ENCODE results near the gene HVCN1.

The HVCN1 gene

DNA sequence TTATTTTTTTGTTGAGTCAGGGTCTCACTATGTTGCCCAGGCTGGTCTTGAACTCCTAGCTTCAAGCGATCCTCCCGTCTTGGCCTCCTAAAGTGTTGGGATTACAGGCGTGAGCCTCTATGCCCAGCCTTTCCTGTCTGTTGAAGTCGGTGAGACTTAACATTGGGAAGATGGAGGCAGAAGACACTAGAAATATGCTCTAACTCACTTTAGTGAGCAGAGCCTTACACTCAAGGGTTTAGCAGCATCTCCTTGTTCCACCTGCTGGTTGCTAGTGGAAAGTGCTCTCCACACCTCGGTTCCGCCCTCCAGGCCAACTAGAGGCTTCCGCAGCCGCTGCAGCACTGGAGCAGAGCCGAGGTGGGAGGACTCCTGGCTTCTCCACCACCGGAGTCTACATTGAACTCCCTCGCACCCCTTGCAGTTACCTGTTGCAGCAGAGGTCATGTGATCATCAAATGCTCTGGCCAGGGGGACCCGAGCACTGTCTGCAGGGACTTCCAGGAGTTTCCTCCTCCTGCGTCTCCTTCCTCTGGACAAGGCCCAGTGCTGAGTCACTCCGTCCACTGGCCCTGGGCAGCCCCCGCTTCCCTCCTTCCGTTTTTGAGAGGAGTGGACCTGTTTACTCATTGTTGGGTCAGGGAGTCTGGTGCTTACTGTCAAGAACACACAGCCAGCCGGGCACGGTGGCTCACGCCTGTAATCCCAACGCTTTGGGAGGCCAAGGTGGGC lies 9.4 kb upstream of the HVCN1 start:
- no peak overlapping the region for H3K4me3 ChIP-seq (ENCODE audit: low read length)
- no peaks in the 10 kb centered on the region for H3K36me3 ChIP-seq (ENCODE audit: control insufficient read depth, low read depth, low read length)
- no peaks in the 10 kb centered on the region for H3K4me1 ChIP-seq (ENCODE audit: control insufficient read depth, low read depth, low read length)
- no peak overlapping the region for H3K27ac ChIP-seq (ENCODE audit: low read length)
- no peaks in the 10 kb centered on the region for H3K9me3 ChIP-seq (ENCODE audit: control insufficient read depth, low read depth, low read length)
- no peak overlapping the region for H3K9ac ChIP-seq (ENCODE audit: low read length)
- H3K27me3 ChIP-seq (ENCODE audit: control insufficient read depth, insufficient read depth, low read length) = no peaks in the 10 kb centered on the region

GRCh38 chr12:110697236-110697635 lies 8.3 kb upstream of the HVCN1 start:
- Histone ChIP-seq H3K9me3 (ENCODE audit: control insufficient read depth, low read depth, low read length) (no peaks in the 10 kb centered on the region), H3K27ac (ENCODE audit: low read length) (no peak overlapping the region), H3K27me3 (ENCODE audit: control insufficient read depth, insufficient read depth, low read length) (no peaks in the 10 kb centered on the region), H3K4me1 (ENCODE audit: control insufficient read depth, low read depth, low read length) (no peaks in the 10 kb centered on the region), H3K4me3 (ENCODE audit: low read length) (no peak overlapping the region), H3K36me3 (ENCODE audit: control insufficient read depth, low read depth, low read length) (no peaks in the 10 kb centered on the region), H3K9ac (ENCODE audit: low read length) (no peak overlapping the region)

DNA sequence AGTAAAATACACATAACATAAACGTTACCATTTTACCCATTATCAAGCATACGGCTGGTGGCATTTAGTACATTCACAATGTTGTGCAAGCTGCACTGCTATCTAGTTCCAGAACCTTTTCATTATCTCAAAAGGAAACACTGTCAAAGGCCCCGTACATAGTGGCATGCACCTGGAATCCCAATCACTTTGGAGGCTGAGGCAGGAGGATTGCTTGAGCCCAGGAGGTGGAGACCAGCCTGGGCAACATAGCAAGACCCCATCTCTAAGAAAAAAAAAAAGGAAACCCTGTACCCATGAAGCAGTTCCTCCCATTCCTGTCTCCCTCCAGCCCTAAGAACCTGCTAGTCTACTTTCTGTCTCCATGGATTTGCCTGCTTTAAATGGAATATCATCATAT lies 7.4 kb upstream of the HVCN1 start:
- Histone ChIP-seq H3K4me3 (ENCODE audit: low read length) (no peak overlapping the region), H3K36me3 (ENCODE audit: control insufficient read depth, low read depth, low read length) (no peaks in the 10 kb centered on the region), H3K27me3 (ENCODE audit: control insufficient read depth, insufficient read depth, low read length) (no peaks in the 10 kb centered on the region), H3K27ac (ENCODE audit: low read length) (no peak overlapping the region), H3K9me3 (ENCODE audit: control insufficient read depth, low read depth, low read length) (no peaks in the 10 kb centered on the region), H3K4me1 (ENCODE audit: control insufficient read depth, low read depth, low read length) (no peaks in the 10 kb centered on the region), H3K9ac (ENCODE audit: low read length) (no peak overlapping the region)

DNA sequence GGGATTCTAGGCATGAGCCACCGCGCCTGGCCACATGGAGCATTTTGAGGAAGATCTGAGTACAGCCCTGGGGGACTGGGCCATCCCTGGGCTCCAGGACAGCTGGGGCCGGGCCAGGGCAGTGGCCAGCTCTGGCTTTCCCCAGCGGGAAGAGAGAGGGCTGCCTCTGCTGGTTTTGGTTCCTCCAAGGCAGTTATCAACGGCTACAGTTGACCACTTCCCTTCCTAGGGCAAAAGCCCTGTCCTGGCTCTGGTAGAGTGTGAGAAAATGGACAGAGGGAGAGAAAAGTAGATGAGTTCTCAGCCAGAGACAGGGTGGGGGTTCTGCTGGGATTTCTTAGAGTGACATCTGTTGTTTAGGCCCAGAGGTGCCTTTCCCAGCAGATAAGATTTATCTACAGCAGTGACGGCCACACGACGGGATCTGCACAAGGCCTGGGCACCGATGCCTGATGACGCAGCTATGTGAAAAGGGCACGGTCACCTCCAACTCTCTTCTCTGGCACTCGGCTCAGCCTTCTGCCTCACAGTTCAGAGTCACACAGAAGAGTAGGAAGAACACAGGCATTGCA lies 5.5 kb upstream of the HVCN1 start:
- Histone ChIP-seq H3K9me3 (ENCODE audit: control insufficient read depth, low read depth, low read length) (no peaks in the 10 kb centered on the region), H3K27me3 (ENCODE audit: control insufficient read depth, insufficient read depth, low read length) (no peaks in the 10 kb centered on the region)

GRCh38 chr12:110693731-110694130 lies 4.8 kb upstream of the HVCN1 start:
- H3K27ac ChIP-seq (ENCODE audit: low read length) = no peak overlapping the region
- no peak overlapping the region for H3K4me3 ChIP-seq (ENCODE audit: low read length)
- H3K9me3 ChIP-seq (ENCODE audit: control insufficient read depth, low read depth, low read length) = no peaks in the 10 kb centered on the region
- peaks cover under 1% of the 10 kb centered on the region for H3K27me3 ChIP-seq (ENCODE audit: control insufficient read depth, insufficient read depth, low read length)
- peaks cover 4% of the 10 kb centered on the region for H3K4me1 ChIP-seq (ENCODE audit: control insufficient read depth, low read depth, low read length)
- H3K36me3 ChIP-seq (ENCODE audit: control insufficient read depth, low read depth, low read length) = no peaks in the 10 kb centered on the region
- H3K9ac ChIP-seq (ENCODE audit: low read length) = no peak overlapping the region

More for the DNA sequence above, 5.5 kb upstream of the HVCN1 start:
- Histone ChIP-seq H3K4me3 (ENCODE audit: low read length) (no peak overlapping the region), H3K36me3 (ENCODE audit: control insufficient read depth, low read depth, low read length) (no peaks in the 10 kb centered on the region), H3K9ac (ENCODE audit: low read length) (no peak overlapping the region), H3K27ac (ENCODE audit: low read length) (no peak overlapping the region), H3K4me1 (ENCODE audit: control insufficient read depth, low read depth, low read length) (peaks cover 4% of the 10 kb centered on the region)

- H3K27ac ChIP-seq (ENCODE audit: low read length) = no peak overlapping the region
- no peaks in the 10 kb centered on the region for H3K36me3 ChIP-seq (ENCODE audit: control insufficient read depth, low read depth, low read length)
- no peak overlapping the region for H3K9ac ChIP-seq (ENCODE audit: low read length)
Measured at GRCh38 chr12:110690127-110690430, 1.2 kb upstream of the HVCN1 start.

DNA sequence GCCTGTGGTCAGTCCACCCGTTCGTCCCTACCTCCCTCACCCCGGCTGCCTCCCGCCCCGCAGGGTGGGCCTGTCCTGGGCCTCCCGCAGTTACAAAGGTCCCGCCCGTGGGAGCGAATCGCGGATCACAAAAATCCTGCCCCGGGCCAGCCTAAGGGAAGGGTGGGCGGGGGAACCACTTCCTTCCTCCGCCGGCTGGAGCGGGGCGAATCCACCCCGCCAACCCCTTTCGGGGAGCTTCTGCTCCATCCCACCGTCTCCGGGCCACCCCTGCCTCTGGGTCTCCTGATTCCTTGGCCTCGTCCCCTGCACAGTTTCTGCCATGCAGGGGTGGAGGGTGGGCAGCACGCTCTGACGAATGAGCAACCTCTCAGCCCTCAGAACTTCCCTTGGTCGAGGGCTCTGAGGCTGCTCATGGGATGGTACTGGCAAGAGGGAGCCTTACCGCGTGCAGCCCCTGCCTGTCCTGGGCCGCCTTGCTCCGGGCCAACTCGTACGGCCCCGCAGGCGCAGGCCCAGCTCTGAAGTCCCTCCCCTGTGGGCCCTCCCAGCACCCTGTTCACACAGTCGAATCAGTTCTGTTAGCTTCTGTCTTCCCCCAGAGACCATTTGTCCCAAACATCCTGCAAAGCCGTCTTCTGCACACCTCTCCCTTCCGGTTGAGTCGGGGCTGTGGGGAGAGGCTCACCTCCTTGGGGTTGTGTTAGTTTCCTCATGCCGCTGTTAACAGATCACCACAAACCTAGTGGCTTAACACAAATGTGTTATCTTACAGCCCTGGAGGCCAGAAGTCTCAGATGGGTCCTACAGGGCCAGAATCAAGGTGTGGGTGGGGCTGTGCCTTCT lies 589 bp upstream of the HVCN1 start:
- H3K9me3 ChIP-seq (ENCODE audit: control insufficient read depth, low read depth, low read length) = no peaks in the 10 kb centered on the region
- H3K36me3 ChIP-seq (ENCODE audit: control insufficient read depth, low read depth, low read length) = no peaks in the 10 kb centered on the region
- peaks cover 13% of the 10 kb centered on the region for H3K27me3 ChIP-seq (ENCODE audit: control insufficient read depth, insufficient read depth, low read length)
- H3K27ac ChIP-seq (ENCODE audit: low read length) = no peak overlapping the region
- peaks cover 4% of the 10 kb centered on the region for H3K4me1 ChIP-seq (ENCODE audit: control insufficient read depth, low read depth, low read length)
- H3K4me3 ChIP-seq (ENCODE audit: low read length) = peak overlapping the region; percentile 56
- peak overlapping the region; percentile 56 for H3K9ac ChIP-seq (ENCODE audit: low read length)

More at GRCh38 chr12:110690127-110690430, 1.2 kb upstream of the HVCN1 start:
- Histone ChIP-seq H3K4me3 (ENCODE audit: low read length) (no peak overlapping the region), H3K4me1 (ENCODE audit: control insufficient read depth, low read depth, low read length) (peaks cover 4% of the 10 kb centered on the region), H3K27me3 (ENCODE audit: control insufficient read depth, insufficient read depth, low read length) (peaks cover 13% of the 10 kb centered on the region), H3K9me3 (ENCODE audit: control insufficient read depth, low read depth, low read length) (no peaks in the 10 kb centered on the region)

DNA sequence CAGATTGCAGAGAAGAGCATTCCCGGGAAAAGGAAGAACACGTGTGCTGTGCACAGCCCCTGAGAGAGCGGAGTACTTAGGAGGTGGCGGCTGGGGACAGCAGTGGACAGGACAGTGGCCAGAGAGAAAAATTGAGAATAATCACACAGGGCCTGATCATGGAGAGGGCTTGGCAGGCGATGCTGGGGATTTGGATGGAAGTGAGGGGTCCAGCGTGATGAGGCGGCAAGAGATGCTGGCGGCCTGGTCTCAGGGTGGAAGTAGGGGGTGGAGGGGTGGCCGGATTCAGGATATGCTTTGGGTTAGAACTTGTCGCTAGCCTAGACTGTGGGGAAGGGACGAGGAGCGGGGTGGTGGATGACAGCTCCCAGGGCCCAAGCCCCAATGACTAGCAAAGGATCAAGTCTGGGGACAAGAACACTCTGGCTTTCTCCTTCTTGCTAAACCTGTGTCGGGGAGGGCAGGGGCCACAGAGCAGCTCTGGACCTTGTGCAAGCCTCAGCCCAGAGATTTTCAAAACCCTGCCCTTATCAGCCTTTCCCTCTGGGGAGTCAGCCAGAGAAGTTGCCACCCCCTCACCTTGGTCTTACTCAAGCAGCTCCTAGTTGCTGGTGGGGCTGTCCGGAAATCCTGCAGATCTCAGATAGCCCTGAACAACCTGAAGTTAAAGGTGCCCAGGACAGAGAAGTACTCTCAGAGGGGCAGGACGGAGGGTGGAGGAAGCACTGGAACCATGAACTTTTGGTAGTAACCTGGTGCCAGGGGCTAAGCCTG lies 1.3 kb downstream of the HVCN1 start:
- Histone ChIP-seq H3K27ac (ENCODE audit: low read length) (no peak overlapping the region), H3K9ac (ENCODE audit: low read length) (no peak overlapping the region), H3K4me3 (ENCODE audit: low read length) (no peak overlapping the region), H3K4me1 (ENCODE audit: control insufficient read depth, low read depth, low read length) (peaks cover 4% of the 10 kb centered on the region), H3K9me3 (ENCODE audit: control insufficient read depth, low read depth, low read length) (no peaks in the 10 kb centered on the region), H3K36me3 (ENCODE audit: control insufficient read depth, low read depth, low read length) (no peaks in the 10 kb centered on the region), H3K27me3 (ENCODE audit: control insufficient read depth, insufficient read depth, low read length) (peaks cover 13% of the 10 kb centered on the region)

DNA sequence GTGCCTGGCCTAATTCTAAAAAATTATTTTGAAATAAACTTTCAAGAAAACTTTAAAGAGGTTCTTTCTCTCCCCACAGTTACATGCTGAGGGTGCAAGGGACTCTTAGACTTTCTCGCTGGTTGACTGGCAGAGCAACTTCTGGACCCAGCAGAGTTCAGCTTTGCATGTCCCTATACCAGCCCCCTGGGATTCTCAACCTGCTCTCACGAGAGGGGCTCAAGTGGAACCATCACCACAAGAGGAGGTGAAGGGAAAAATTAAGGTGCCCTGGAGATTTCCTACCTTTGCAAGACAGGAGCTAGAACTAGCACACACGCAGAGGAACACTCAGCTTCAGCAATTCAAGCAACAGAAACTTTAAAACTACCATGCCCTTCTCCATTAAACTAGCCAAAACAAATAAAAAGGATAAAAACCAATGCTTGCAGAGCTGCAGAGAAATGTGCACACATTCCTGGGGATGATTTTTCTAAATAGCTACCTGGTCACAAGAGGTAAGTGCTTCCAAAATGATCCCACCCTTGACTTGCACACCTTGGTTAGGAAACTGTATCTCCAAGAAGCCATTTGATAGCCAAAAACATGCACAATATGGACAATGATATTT lies 2.5 kb downstream of the HVCN1 start:
- Histone ChIP-seq H3K36me3 (ENCODE audit: control insufficient read depth, low read depth, low read length) (no peaks in the 10 kb centered on the region), H3K27ac (ENCODE audit: low read length) (no peak overlapping the region), H3K4me1 (ENCODE audit: control insufficient read depth, low read depth, low read length) (peaks cover 4% of the 10 kb centered on the region), H3K27me3 (ENCODE audit: control insufficient read depth, insufficient read depth, low read length) (peaks cover 13% of the 10 kb centered on the region), H3K4me3 (ENCODE audit: low read length) (no peak overlapping the region), H3K9ac (ENCODE audit: low read length) (no peak overlapping the region), H3K9me3 (ENCODE audit: control insufficient read depth, low read depth, low read length) (no peaks in the 10 kb centered on the region)

DNA sequence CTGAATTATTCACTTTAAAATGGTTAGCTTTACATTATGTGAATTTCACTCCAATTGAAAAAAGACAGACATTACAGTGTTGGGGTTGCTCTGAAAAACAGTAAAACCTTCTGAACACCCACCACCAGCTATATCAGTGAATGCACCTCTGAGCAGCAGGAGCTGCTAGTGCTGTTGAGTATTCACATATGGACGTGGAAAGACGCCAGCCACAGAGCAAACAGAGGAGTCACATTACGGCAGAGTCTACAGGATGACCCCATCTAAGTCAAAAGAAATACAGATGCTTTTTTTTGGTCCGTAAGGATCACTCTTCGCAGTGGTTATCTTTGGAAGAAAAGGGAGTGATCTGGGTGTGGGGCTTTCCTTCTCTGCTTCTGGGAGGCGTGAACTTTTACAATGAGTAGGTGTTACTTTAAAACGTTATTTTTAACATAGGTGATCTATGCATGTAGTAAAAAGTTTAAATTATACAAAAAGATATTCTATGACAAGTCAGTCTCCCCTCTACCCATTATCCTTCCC lies 4.5 kb downstream of the HVCN1 start:
- H3K4me1 ChIP-seq (ENCODE audit: control insufficient read depth, low read depth, low read length) = no peaks in the 10 kb centered on the region
- H3K9me3 ChIP-seq (ENCODE audit: control insufficient read depth, low read depth, low read length) = no peaks in the 10 kb centered on the region

DNA sequence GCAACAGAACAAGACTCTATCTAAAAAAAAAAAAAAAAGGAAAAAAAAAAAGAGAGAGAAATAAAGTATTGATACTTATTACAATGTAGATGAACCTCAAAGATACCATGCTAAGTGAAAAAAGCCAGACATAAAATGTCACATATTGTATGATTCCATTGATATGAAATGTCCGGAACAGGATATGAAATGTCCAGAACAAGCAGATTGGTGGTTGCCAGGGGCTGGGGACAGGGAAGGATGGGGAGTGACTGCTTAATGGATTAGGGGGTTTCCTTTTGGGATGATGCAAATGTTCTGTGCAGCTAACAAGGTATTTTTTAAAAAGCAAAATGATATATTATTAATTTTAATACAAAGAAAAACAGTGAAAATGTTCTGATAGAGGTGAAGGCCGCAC lies 5.0 kb downstream of the HVCN1 start:
- no peak overlapping the region for H3K27ac ChIP-seq (ENCODE audit: low read length)
- no peak overlapping the region for H3K9ac ChIP-seq (ENCODE audit: low read length)
- H3K27me3 ChIP-seq (ENCODE audit: control insufficient read depth, insufficient read depth, low read length) = peaks cover 13% of the 10 kb centered on the region
- no peaks in the 10 kb centered on the region for H3K9me3 ChIP-seq (ENCODE audit: control insufficient read depth, low read depth, low read length)
- no peaks in the 10 kb centered on the region for H3K36me3 ChIP-seq (ENCODE audit: control insufficient read depth, low read depth, low read length)
- H3K4me1 ChIP-seq (ENCODE audit: control insufficient read depth, low read depth, low read length) = no peaks in the 10 kb centered on the region
- no peak overlapping the region for H3K4me3 ChIP-seq (ENCODE audit: low read length)

More for the DNA sequence above, 4.5 kb downstream of the HVCN1 start:
- Histone ChIP-seq H3K27me3 (ENCODE audit: control insufficient read depth, insufficient read depth, low read length) (peaks cover 13% of the 10 kb centered on the region), H3K9ac (ENCODE audit: low read length) (no peak overlapping the region), H3K36me3 (ENCODE audit: control insufficient read depth, low read depth, low read length) (no peaks in the 10 kb centered on the region), H3K27ac (ENCODE audit: low read length) (no peak overlapping the region), H3K4me3 (ENCODE audit: low read length) (no peak overlapping the region)

All from iPS-18a (cell line).